K562 (cell line): ENCODE measurements around the gene PSMA6. TPM values are rescaled to one million over a fixed set of nuclear protein-coding genes. Genes with fewer than 3 reads are reported as not detected.

Source experiments
- E2F4 ChIP-seq: sonication (generic); formaldehyde crosslinking; IDR thresholded peaks from 2 replicates; pipeline ENCODE4 v1.8.0; 2022; ENCODE audit warnings: mild to moderate bottlenecking, low read depth, missing genetic modification reagents
- EP400 ChIP-seq: fragments of 450-650 bp; IDR thresholded peaks from 2 replicates; pipeline ENCODE4 v1.6.1; 2017; ENCODE audit warnings: antibody characterized with exemption, mild to moderate bottlenecking, moderate library complexity
- ETV6 ChIP-seq, 3 experiments: fragments of 150-350 bp in 1 of 3; sonication (generic) in 1 of 3; formaldehyde crosslinking in 1 of 3; IDR thresholded peaks; 2 replicates each; pipeline versions ENCODE4 v1.6.1 to v1.8.0; 2014 to 2022; ENCODE audit warnings: borderline replicate concordance in 2 of 3, low read depth in 2 of 3, antibody characterized with exemption in 1 of 3, low read length in 1 of 3, mild to moderate bottlenecking in 1 of 3, missing genetic modification reagents in 1 of 3
- NBN ChIP-seq: fragments of 450-650 bp; IDR thresholded peaks from 2 replicates; pipeline ENCODE4 v1.6.1; 2016; ENCODE audit warnings: low read depth, mild to moderate bottlenecking
- PHF8 ChIP-seq: fragments of 200-600 bp; sonication (generic); IDR thresholded peaks from 2 replicates; pipeline ENCODE4 v1.6.1; 2012; ENCODE audit warnings: mixed run types, mild to moderate bottlenecking, inconsistent platforms, low read length, moderate library complexity, borderline replicate concordance
- RBBP5 ChIP-seq: fragments of 200-600 bp; sonication (generic); IDR thresholded peaks from 2 replicates; pipeline ENCODE4 v1.6.1; 2012; ENCODE audit warnings: borderline replicate concordance, mild to moderate bottlenecking, low read length, control low read depth, inconsistent platforms; ENCODE audit not compliant: insufficient read depth, poor library complexity, severe bottlenecking
- SIN3A ChIP-seq, 2 experiments: fragments of 150-350 bp in 1 of 2; IDR thresholded peaks; 2 replicates each; pipeline ENCODE4 v1.6.1; 2011 to 2016; ENCODE audit warnings: borderline replicate concordance in 2 of 2, low read depth in 2 of 2, low read length in 2 of 2, mild to moderate bottlenecking in 2 of 2, moderate library complexity in 2 of 2; ENCODE audit not compliant: control insufficient read depth in 1 of 2
- ZSCAN29 ChIP-seq: fragments of 450-650 bp; IDR thresholded peaks from 2 replicates; pipeline ENCODE4 v1.6.1; 2017
- polyA plus RNA-seq, 8 experiments: library from polyadenylated mRNA; depleted of rRNA in 4 of 8; stranded (reverse) in 5 of 8; unstranded in 3 of 8; fragments of >200 nt; fragmentation: Nextera tagmentation in 2 of 8; fragmentation: Illumina TruSeq in 1 of 8; extraction: Ambion mirVana in 2 of 8; extraction: Trizol in 1 of 8; gene quantifications; 2 replicates each; pipeline versions ENCODE4 v1.2.1 to v1.2.3, GENCODE V29; 2011 to 2014; ENCODE audit warnings: inconsistent platforms in 1 of 8, missing spikeins in 1 of 8
- total RNA-seq, 7 experiments: library from RNA; depleted of rRNA in 6 of 7; stranded (reverse); fragments of >200 nt in 6 of 7; fragmentation: Illumina TruSeq in 2 of 7; extraction: Trizol in 2 of 7; gene quantifications; 2 replicates each; pipeline versions ENCODE4 v1.2.1 to v1.2.3, GENCODE V29; 2011 to 2021; ENCODE audit warnings: low replicate concordance in 1 of 7
- TF ChIP-seq, protein P1 (sequence below), 2 experiments: fragments of 450-650 bp; IDR thresholded peaks; 2 replicates each; pipeline ENCODE4 v1.6.1; 2016
- TF ChIP-seq, protein P2 (sequence below): IDR thresholded peaks from 2 replicates; pipeline ENCODE4 v1.6.1; 2014; ENCODE audit warnings: antibody characterized with exemption
- TF ChIP-seq, protein P3 (sequence below), 2 experiments: fragments of 450-650 bp in 1 of 2; sonication (generic) in 1 of 2; formaldehyde crosslinking in 1 of 2; IDR thresholded peaks; 2 replicates each; pipeline versions ENCODE4 v1.7.1 to v1.9.0; 2016 to 2022; ENCODE audit warnings: inconsistent platforms in 1 of 2, mild to moderate bottlenecking in 1 of 2, missing genetic modification reagents in 1 of 2

Gene PSMA6
- total and polyA plus RNA-seq, 9 of the 15 experiments (the other 6 are each of a cell fraction or from before 2014, with no cell fraction given): 210 to 952 (median 288) TPM

- 0 out of 2 replicates have a peak, but pooled peaks have one; percentile 45 for TF ChIP-seq ZSCAN29
- TF ChIP-seq ETV6 (IDR thresholded peaks at IDR 0.05; ENCODE audit: borderline replicate concordance in 1 of 2, low read depth in 2 of 2, low read length in 1 of 2): no peak; a peak in 1 of 4 replicates
- TF ChIP-seq ETV6 (CRISPR knock-in tag; IDR thresholded peaks at IDR 0.05; ENCODE audit: borderline replicate concordance): no peak
- TF ChIP-seq, protein P1, sequence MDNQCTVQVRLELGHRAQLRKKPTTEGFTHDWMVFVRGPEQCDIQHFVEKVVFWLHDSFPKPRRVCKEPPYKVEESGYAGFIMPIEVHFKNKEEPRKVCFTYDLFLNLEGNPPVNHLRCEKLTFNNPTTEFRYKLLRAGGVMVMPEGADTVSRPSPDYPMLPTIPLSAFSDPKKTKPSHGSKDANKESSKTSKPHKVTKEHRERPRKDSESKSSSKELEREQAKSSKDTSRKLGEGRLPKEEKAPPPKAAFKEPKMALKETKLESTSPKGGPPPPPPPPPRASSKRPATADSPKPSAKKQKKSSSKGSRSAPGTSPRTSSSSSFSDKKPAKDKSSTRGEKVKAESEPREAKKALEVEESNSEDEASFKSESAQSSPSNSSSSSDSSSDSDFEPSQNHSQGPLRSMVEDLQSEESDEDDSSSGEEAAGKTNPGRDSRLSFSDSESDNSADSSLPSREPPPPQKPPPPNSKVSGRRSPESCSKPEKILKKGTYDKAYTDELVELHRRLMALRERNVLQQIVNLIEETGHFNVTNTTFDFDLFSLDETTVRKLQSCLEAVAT (IDR thresholded peaks at IDR 0.05): peak in 1 of 2 experiments; percentile 57; a peak in 1 of 4 replicates
- TF ChIP-seq PHF8: peak; percentile 81
- TF ChIP-seq, protein P2, sequence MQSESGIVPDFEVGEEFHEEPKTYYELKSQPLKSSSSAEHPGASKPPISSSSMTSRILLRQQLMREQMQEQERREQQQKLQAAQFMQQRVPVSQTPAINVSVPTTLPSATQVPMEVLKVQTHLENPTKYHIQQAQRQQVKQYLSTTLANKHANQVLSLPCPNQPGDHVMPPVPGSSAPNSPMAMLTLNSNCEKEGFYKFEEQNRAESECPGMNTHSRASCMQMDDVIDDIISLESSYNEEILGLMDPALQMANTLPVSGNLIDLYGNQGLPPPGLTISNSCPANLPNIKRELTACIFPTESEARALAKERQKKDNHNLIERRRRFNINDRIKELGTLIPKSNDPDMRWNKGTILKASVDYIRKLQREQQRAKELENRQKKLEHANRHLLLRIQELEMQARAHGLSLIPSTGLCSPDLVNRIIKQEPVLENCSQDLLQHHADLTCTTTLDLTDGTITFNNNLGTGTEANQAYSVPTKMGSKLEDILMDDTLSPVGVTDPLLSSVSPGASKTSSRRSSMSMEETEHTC: no peak
- TF ChIP-seq E2F4 (CRISPR knock-in tag): no peak
- peak; percentile 33 to 87; a peak in 2 of 4 replicates for TF ChIP-seq SIN3A (IDR thresholded peaks at IDR 0.05; ENCODE audit: borderline replicate concordance in 2 of 2, control insufficient read depth in 1 of 2, low read depth in 2 of 2, low read length in 2 of 2)
- TF ChIP-seq, protein P3, sequence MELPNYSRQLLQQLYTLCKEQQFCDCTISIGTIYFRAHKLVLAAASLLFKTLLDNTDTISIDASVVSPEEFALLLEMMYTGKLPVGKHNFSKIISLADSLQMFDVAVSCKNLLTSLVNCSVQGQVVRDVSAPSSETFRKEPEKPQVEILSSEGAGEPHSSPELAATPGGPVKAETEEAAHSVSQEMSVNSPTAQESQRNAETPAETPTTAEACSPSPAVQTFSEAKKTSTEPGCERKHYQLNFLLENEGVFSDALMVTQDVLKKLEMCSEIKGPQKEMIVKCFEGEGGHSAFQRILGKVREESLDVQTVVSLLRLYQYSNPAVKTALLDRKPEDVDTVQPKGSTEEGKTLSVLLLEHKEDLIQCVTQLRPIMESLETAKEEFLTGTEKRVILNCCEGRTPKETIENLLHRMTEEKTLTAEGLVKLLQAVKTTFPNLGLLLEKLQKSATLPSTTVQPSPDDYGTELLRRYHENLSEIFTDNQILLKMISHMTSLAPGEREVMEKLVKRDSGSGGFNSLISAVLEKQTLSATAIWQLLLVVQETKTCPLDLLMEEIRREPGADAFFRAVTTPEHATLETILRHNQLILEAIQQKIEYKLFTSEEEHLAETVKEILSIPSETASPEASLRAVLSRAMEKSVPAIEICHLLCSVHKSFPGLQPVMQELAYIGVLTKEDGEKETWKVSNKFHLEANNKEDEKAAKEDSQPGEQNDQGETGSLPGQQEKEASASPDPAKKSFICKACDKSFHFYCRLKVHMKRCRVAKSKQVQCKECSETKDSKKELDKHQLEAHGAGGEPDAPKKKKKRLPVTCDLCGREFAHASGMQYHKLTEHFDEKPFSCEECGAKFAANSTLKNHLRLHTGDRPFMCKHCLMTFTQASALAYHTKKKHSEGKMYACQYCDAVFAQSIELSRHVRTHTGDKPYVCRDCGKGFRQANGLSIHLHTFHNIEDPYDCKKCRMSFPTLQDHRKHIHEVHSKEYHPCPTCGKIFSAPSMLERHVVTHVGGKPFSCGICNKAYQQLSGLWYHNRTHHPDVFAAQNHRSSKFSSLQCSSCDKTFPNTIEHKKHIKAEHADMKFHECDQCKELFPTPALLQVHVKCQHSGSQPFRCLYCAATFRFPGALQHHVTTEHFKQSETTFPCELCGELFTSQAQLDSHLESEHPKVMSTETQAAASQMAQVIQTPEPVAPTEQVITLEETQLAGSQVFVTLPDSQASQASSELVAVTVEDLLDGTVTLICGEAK (IDR thresholded peaks at IDR 0.05): peak; percentile 98
- TF ChIP-seq, protein P3 (CRISPR knock-in tag; IDR thresholded peaks at IDR 0.05): no peak
- peak; percentile 53; the same call in 1 of the 2 replicates for TF ChIP-seq NBN
- peak; percentile 86 for TF ChIP-seq EP400
- TF ChIP-seq RBBP5: peak; percentile 95
These were observed at the start of gene PSMA6 (continued) for GRCh38 chr14:35292051-35292769.
